Measurements from ENCODE around the gene GNG12.

GNG12 gene

DNA sequence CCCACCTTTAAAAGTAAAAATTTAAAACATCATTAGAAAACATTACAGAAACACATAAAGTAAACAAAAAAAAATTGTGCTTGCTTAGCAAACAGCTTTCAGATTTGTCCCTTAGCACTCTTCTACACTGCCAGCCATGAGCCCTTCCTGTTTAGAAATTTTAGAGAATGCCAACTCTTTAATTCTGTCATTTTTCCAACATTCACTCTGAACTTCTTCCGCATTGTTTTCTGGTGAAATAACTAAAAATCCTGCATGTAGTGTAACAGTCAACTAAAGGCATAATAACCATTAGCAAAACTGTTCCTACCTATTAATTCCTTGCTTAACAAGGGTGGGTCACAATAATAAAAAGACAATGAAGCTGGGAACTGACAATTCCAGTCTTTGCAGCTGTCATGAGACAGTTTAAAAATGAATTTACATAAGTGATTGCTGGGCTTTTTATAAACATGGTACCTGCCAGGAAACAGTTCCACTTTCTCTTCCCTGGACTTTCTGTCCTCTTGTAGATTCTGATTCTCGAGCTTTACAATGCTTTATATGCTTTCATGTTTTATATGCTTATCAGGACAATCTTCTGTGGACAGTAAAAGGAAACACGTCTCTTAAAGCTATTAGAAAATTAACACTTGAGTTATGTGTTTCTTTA is 19.0 kb downstream of the GNG12 start:
- DNase-seq: no peak

DNA sequence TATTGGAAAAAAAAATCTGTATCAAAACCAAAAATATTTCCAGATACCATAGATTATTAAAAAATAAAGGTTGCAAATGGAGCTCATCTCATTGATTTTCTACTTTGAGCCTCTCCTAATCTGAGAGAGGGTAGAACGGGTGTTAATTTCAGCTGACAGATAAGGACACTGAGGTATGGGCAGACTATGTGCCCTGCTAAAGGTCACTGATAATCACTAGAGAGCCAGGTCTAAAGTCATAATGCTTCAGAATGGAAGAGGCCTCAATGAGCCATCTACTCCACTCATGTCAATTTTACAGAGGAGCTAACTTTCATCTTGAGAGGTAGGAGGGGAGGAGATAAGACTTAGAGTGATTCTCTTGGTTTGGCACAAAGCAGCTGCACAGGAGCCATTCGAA is 21.0 kb downstream of the GNG12 start:
- no peak for DNase-seq

DNA sequence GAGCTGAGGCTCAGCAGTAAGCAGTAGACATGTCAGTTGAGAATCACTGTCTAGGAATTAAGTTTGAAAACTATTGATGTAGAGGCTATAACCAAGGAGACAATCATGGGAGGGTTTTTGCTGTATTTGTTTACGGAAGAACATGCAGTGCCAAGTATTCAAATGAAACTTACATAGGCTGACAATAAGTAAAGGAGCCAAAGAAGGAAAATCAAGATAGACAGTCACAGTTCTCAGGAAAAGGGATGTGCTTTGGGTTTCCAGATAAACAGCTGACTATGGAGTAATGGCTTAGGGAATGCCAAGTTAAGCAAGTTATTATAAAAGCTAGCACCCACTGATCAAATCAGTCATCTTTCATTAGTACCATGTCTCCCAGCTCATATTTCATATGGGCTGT is 21.5 kb downstream of the GNG12 start:
- no peak for DNase-seq

DNA sequence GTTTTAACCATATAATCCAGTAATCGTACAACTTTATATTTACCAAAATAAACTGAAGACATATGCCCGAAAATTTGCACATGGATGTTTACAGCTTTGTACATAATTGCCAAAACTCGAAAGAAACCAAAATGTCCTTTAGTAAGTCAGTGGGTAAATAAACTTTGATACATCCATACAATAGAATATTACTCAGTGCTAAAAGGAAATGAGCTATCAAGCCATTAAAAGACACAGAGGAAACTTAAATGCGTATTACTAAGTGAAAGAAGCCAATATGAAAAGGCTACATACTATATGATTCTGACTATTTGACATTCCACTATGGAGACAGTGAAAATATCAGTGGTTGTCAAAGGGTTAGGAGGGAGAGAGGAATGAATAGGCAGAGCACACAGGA is 23.4 kb downstream of the GNG12 start:
- no peak for DNase-seq

DNA sequence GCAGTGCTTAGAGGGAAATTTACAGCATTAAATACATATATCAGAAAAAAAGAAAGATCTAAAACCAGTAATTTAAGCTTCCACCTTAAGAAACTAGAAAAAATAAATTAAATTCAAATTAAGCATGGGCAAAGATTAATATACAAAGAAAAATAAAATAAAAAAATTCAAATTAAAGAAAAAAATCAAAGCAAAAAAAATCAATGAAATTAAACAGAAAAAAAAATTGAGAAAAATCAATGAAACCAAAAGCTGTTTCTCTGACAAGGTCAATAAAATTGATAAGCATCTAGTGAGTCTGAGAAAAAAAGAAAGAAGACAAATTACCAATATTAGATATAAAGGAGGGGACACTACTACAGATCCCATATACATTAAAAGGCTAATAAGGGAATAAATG is 26.0 kb downstream of the GNG12 start:
- DNase-seq: no peak

DNA sequence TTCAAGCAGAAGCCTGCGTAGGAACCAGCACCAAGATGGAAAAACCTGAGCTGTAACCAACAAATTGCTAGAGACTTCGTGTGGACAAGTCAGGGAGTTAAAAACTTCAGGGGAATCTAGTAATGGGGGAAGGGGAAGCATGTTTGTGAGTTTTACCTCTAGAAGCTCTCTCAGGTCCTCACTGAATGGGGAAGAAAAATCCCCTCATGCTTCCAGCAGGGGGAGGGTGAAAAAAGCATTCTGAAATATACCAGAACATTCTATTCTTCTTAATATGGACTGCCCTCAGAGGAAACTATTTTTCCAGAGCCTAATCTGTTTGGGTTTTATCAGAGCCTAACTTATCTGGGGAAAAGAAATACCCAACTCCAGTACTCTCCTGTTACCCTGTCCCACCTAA is 28.6 kb downstream of the GNG12 start:
- no peak for DNase-seq

DNA sequence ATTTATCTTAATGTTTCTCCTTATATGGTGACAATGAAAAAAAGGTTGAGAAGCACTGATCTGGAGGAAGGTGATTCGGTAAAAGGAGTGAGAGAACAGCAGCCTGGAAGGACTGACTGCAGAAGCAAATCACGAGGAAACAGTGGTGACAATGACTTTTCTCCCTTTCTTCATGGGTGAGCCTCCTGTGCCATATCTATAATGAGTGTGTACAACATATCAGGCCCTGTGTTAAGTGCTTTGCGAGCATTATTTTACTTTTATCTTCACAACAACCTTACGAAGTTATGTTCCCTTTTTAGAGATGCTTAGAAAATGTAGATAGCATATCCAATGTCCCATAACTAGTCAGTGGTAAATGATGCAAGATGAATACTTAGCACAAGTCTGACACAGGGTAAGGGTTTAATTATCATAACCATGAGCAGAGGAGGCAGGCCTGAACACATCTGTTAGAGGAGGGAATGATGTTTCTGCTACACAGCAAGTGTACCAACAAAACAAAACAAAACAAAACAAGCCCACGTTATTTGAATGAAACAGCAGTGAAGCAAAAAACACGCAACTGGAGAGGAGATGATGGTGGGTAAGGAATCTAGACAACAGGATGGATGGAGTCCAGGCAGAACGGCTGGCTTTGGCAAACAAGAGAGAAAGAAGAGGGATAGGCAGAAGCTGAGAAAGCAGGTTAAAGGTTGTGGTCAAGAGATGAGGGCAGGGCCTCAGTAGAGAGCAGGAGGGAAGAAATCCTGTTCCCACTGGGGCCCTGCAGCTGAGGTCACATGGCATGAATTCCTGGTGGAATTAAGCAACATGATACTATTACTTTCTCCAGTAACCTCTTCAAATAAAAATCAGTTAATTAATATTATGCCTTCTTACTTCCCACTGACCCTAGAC is 29.6 kb downstream of the GNG12 start:
- no peak for DNase-seq

DNA sequence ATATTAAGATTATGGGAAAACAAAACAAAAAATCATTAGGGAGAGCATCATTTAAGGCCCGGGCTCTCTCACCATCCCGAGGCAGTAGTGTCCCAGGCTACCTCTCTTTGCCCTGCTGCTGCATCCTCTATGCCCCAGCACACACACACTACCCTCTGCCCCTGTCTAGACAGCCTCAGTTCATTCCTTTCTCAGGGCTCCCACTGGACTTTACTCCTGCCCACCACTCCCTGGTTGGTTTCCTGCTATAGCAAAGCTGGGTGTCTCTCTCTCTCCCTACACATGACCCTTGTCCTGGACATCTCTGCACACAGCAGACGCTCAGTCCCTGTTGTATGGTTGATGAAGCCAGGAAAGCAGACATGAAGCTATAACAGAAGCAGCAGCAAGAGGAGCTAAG is 30.7 kb downstream of the GNG12 start:
- DNase-seq: no peak

DNA sequence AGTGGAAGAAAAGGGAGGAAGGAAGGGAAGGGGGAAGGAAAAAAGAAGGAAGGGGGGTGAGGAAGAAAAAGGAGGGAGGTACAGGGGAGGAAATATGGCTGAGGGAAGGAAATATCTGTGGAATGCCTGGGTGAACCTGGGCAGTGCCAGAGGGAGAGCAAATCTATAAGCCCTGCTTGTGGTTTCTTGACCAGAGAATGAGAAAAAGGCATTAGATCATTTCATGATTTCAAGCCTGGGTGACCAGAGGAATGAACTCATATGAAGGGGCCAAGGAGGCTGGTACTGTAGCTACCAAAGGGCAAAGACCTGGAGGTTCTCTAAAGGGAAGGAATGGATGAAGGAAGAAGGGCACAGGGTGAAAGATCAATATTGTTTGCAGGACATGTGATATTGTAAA is 31.4 kb downstream of the GNG12 start:
- no peak for DNase-seq

DNA sequence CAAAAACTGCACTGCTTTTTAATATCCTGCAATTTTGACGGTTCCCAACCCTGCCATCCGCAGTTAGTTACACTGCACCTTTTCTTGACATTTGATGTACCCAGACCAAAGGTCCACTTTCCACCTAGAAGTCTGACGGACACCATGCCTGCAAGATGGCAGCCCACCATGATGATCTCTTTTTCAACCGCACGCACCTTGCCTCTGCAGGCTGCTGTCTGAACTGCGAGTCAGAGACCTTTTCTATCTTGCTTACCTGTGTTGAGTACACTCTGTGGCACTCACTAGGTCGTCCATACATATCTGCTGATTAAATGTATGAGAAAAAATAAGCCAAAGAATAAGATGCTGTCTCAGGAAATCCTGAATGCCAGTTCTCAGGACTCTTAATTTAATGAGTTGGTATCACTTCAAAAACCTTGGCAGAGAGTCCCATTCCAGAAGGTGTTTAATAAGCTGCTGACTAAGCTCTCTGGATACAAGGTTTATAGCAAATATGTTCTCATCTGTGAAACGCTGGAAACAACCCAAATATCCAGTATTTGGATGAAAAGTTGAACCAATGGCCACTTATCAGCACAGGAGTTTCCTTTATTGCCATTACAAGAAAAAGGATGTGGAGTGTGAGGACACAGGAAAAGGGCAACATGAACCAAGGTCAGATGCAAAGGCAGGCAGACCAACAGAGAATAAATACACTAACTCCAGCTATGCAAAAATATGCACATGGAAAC is 37.9 kb downstream of the GNG12 start:
- DNase-seq: no peak

DNA sequence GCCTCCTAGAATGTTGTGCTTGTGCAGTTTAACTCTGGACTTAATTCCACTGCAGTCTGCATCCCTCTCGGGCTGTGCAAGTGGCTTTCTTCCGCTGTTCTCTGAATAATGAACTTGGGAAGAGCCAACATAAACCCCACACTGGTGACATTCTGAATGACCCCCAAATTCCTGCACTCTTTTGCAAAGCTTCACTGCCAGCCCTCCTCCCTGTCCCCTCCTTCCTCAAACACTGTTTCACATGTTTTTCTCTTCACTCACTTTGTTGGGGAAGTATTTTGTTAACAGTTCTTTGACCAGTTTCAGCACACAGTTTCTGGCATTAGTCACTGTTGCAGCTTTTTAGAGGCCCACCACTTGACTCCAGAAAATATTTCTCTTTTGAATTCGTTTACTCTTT is 39.7 kb downstream of the GNG12 start:
- no peak for DNase-seq

DNA sequence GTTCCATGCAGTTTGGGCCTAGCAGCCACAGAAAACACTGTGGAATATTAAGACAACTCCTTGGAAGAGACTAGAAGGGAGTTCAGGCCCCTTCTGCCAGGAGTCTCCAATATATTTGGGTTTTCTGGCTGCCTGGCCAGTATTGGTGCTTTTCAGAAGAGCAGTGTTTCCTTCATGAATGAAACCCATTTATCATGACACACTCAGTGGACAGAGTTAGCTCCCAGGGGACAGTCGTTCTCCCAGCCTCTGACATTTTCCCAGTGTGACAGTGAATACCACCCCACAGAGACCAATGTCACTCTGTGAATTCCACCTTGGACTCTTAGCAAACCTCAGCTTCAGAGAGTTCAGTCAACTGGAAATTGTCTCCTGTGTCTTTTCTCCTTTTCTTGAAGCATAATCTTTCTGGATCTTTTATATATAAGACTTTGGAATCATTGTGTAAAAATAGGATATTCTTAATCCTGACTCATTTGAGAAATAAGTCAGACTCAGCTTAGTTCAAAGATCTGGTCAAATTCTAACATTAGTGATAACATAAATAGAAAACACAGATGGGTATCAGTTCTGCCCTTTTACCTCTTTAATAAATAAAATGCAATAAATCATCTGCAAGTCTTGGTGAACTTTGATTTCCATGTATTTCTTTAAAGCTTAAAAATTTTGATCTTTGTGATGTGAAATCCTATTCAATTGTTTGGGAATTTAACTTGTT is 40.4 kb downstream of the GNG12 start:
- DNase-seq: no peak

DNA sequence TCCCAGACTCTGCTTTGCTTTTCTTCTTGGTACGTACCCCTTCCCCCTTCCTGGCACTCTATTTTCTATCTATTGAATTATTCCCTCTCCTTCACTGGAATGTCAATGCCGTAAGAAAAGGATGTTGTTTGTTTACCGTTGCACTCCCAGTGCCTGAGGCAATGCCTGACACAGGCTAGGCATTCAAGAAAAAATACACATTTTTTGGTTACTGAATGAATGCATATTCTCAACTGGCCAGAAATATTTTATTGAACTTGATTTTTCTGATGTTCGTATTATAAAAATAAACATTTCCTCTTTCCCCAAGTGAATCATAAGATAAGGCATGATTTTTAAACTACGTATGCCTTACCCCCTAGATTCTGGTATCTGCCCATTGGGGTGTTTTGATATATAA is 41.2 kb downstream of the GNG12 start:
- DNase-seq: no peak

DNA sequence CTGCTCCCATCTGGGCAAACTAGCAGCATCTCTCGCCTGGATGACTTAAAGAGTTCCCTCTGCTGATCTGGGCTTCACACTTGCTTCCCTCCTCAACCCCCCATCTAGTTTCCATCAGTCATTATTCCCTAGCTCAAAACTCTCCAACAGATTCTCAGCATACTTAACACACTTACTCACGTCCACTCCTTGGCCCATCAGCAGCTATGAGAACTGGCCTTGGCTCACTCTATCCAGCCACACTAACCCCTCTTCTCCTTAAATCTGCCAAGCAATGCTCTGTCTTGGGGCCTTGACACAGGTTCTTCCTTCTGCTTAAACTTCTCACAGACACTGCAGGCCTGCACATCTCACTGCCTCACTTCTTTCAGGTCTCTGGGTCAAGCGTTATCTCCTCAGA is 41.6 kb downstream of the GNG12 start:
- no peak for DNase-seq

DNA sequence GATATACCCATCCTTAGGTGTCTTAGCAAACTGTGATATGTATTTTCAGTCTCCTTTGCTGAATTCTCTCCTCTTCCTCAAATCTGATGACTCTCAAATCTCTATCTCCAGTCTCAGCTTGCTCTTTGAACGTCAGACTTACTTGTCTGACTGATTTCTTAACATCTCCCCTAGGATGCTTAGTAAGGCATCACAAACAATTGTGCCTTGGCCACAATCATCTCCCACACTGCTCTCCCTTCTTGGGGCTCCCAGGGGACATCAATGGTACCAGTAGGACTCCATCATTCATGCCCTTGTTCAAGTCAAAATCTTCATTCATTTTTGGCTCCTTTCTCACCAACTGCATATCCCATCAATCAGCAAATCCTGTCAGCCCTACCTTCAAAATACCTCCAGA is 42.0 kb downstream of the GNG12 start:
- no peak for DNase-seq

DNA sequence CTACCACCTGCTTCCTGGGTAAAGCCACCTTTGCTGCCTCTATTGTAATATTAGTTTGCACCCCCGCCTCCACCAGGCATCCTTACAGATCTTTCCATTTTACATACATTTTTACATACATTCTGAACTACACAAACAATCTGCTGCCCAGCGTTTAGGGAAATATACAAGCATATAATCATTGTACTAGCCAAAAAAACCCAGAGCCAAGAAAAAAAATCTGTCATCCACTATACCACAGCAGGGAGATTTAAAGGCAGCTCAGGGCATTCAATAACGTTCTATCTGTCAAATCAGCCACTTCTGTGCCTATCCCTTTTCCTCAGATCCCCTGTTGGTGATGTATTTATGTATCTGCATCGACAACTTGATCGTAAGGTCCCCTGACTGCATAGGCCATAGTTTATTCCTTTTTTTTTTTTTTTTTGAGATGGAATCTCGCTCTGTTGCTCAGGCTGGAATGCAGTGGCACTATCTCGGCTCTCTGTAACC is 43.0 kb downstream of the GNG12 start:
- no peak for DNase-seq

DNA sequence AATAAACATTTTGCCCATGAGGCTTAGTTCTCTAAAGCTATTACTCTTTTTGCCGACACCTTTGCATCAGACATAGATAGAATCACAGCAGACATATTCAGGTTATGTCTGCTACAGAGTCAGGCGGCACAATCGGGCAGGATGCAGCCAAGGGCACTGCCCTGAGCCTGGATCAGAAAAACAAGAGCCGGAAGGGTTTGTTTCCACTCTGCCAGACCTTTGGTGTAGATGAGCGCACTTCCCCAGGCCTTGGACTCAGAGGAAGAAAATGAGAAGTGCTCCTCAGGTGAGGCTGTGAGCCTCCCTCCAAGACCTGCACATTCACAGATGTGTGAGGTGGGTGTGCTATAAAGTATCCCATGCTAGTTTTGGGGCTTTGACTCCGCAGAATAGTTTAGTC is 43.7 kb downstream of the GNG12 start:
- no peak for DNase-seq

DNA sequence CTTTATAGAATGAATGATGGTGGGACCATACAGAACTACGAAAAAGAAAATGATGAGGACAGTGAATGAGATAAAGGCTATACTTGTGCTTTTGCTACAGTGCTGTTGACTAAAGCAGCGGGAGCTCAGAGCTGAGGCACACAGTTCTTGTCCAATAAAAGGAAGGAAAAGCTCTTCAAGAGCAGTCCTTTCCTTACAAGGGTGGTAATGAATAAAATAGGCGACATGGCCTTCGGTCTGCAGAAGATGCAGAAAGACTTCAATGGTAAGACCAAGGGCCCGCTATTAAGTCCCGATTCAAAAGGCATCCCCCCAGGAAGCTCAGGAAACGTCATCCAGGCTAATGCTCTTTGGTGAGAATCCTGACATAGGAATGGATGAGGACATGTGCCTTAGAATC is 44.4 kb downstream of the GNG12 start:
- no peak for DNase-seq

DNA sequence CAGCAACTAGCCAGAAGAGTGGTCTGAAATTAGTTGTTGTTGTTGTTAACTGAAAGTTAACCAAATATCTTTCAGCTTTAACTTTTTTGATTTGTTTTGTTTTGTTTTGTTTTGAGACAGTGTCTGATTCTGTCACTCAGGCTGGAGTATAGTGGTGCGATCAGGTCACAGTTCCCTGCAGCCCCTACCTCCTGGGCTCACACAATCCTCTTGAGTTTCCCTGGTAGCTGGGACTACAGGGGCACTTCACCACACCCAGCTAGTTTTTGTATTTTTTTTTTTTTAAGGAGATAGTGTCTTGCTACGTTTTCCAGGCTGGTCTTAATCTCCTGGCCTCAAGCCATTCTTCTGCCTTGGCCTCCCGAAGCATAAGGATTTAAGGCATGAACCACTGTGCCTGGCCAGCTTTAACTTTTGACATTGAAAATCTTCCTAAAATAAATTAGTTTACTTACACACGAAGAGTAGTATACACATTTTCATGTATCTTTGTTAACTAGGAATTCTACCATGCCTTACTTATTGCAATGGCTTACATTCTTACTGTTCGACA is 45.0 kb downstream of the GNG12 start:
- no peak for DNase-seq

DNA sequence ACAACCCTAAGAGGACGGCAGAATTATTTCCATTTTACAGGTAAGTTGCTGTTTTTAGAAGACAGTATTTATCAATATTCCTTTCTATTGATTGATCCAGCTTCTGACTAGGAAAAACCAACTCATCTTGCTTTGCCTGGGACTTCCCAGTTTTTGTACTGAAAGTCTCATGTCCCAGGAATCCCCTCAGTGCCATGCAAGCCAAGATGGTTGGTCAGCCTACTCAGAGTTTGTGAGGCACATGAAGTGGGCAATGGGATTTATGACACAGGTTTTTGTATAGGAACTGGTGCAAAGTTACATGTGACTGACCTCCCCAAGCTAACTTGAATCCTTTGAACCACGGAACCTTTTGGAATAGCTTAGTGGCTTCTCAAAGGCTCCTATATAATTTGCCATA is 45.5 kb downstream of the GNG12 start:
- no peak for DNase-seq

DNA sequence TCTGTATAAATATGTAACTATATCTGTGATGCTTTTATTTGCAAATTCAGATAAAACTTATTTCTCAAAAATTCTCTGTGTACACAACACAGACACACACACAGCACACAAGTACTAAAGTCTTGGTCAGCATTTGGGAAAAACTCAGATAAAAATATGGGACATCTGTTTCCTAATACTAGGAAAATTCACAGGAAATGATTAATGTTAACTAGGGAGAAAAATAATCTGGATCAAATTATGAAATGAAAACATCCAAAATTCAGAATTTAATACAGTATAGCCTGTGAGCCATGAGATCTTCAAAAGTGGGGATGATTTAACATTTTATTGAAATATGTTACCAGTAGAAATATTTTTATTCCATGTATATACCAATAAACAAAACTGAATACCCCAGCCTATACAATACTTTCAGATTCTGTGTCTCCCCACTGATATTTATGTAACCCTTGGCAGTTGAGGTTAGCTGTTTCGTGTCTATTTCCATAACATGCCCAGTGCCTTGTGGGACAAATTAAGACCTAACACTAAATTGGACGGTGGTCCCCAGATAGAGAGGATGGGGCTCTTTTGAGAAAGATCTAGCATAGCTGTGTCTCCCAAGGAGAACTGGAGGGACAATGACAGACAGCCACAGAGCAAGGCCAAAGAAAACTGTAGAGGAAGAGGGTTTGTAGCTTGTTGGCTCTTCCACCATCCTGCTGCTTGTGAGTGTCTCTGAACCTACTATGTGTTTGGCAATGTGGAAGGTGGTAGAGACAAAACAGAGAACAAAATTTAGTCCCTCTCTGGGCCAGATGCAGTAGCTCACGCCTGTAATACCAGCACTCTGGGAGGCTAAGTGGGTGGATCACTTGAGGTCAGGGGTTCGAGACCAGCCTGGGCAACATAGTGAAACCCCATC is 47.2 kb downstream of the GNG12 start:
- no peak for DNase-seq
